ENCODE measurements around the gene HAVCR1. TPM values are rescaled to one million over a fixed set of nuclear protein-coding genes. Genes with fewer than 3 reads are reported as not detected.

HAVCR1 gene
- total and polyA plus RNA-seq, 2 of the 13 experiments (the other 11 are each of a cell fraction or from before 2014, with no cell fraction given), result 0.93 to 12.3 TPM

- TF ChIP-seq PAXIP1 (CRISPR knock-in tag; conservative IDR thresholded peaks at IDR 0.05), result peak; percentile 42; the same call in 1 of the 2 replicates
- no peak for TF ChIP-seq ZNF747 (CRISPR knock-in tag; IDR thresholded peaks at IDR 0.05; ENCODE audit: borderline replicate concordance)
- TF ChIP-seq POGZ (CRISPR knock-in tag; IDR thresholded peaks at IDR 0.05), result 0 out of 2 replicates have a peak, but pooled peaks have one; percentile 18
- no peak for TF ChIP-seq SKIL (CRISPR knock-in tag; IDR thresholded peaks at IDR 0.05; ENCODE audit: borderline replicate concordance)
- TF ChIP-seq ZNF614 (CRISPR knock-in tag; IDR thresholded peaks at IDR 0.05; ENCODE audit: borderline replicate concordance), result no peak
- no peak for TF ChIP-seq ZBTB1 (CRISPR knock-in tag; IDR thresholded peaks at IDR 0.05; ENCODE audit: borderline replicate concordance)
- TF ChIP-seq POLR2AphosphoS5 (IDR thresholded peaks at IDR 0.05; ENCODE audit: low read depth, low read length), result no peak
- TF ChIP-seq CHCHD3 (CRISPR knock-in tag; IDR thresholded peaks at IDR 0.05), result no peak
- TF ChIP-seq ZNF280D (CRISPR knock-in tag; IDR thresholded peaks at IDR 0.05), result no peak
- no peak for TF ChIP-seq SIX4 (CRISPR knock-in tag; IDR thresholded peaks at IDR 0.05)
- TF ChIP-seq SATB2 (CRISPR knock-in tag; IDR thresholded peaks at IDR 0.05), result no peak
- TF ChIP-seq FOXK1 (CRISPR knock-in tag; IDR thresholded peaks at IDR 0.05; ENCODE audit: borderline replicate concordance, low read depth), result no peak
- TF ChIP-seq ZNF33B (CRISPR knock-in tag; IDR thresholded peaks at IDR 0.05), result no peak
- TF ChIP-seq REPIN1 (CRISPR knock-in tag; IDR thresholded peaks at IDR 0.05; ENCODE audit: borderline replicate concordance, low read depth), result no peak
- TF ChIP-seq SRF (IDR thresholded peaks at IDR 0.05; ENCODE audit: low read depth, low read length), result no peak
- TF ChIP-seq ZEB1 (IDR thresholded peaks at IDR 0.05; ENCODE audit: insufficient replicate concordance, low read depth), result no peak
- no peak for TF ChIP-seq ZBTB25 (CRISPR knock-in tag; IDR thresholded peaks at IDR 0.05)
- no peak for TF ChIP-seq HNF4A (CRISPR knock-in tag; IDR thresholded peaks at IDR 0.05)
- TF ChIP-seq PHB2 (IDR thresholded peaks at IDR 0.05; ENCODE audit: partially characterized antibody), result no peak
Observed at GRCh38 chr5:157063776-157064430, 5.0 kb upstream of the HAVCR1 start (continued).
